K562 (cell line): ENCODE results near the gene PALM3. TPM values are rescaled to one million over a fixed set of nuclear protein-coding genes. Genes with fewer than 3 reads are reported as not detected.

ENCODE experiments used
- ATAC-seq: fragments of 200-7000 bp; cut with Tn5 transposase; 3 replicates; pipeline ENCODE4 v1.9.1; 2020; ENCODE audit warnings: moderate library complexity
- BruUV-seq: library from RNA; stranded (reverse); fragments of 400-500 nt; replicated peaks from 2 replicates; lab custom pipeline; 2021; lab: Mats Ljungman, UMichigan
- CTCF ChIA-PET: fragments of 300-600 bp; formaldehyde crosslinking; extraction: SDS; loops from one replicate; lab custom pipeline; 2021; ENCODE audit warnings: low intra/inter-chr PET ratio; lab: Yijun Ruan, JAX
- POLR2A ChIA-PET: fragments of 300-600, 350-650 bp; sonication (Branson Sonifier 250); formaldehyde crosslinking; extraction: SDS; loops from one replicate; lab custom pipeline; 2021; ENCODE audit warnings: antibody characterized with exemption, inconsistent platforms; lab: Yijun Ruan, JAX
- DNase-seq, 4 experiments: peaks; one replicate each; pipeline versions ENCODE4 v3.0.0 to v3.0.0-alpha.2; 2011 to 2018; ENCODE audit warnings: low spot score in 3 of 4, mixed read lengths in 3 of 4; ENCODE audit errors: extremely low read depth in 1 of 4
- FAIRE-seq: peaks from 2 replicates; lab custom pipeline; 2011; peaks lifted over from hg19 to GRCh38; lab: Jason Lieb, UNC
- H2AFZ ChIP-seq: 2 replicates; pipeline ENCODE4 v1.6.0; 2011; ENCODE audit warnings: low read depth, low read length, control low read depth, inconsistent platforms
- H3K27ac ChIP-seq: fragments of 200-600 bp; 3 replicates; pipeline ENCODE4 v1.8.0; 2011; ENCODE audit warnings: low read depth, mild to moderate bottlenecking, control low read depth, inconsistent platforms, low read length, moderate library complexity, mixed read lengths; ENCODE audit errors: extremely low read depth
- H3K27me3 ChIP-seq, 2 experiments: fragments of 300-600 bp in 1 of 2; 2 replicates in 1 of 2; 3 replicates in 1 of 2; pipeline versions ENCODE4 v1.6.0 to v1.8.0; 2011; ENCODE audit warnings: inconsistent platforms in 2 of 2, low read length in 2 of 2, mild to moderate bottlenecking in 1 of 2, mixed read lengths in 1 of 2, moderate library complexity in 1 of 2; ENCODE audit not compliant: control insufficient read depth in 2 of 2, insufficient read depth in 2 of 2
- H3K36me3 ChIP-seq: fragments of 300-600 bp; 3 replicates; pipeline ENCODE4 v1.8.0; 2011; ENCODE audit warnings: mild to moderate bottlenecking, low read length, inconsistent platforms; ENCODE audit not compliant: control insufficient read depth, insufficient read depth
- H3K4me1 ChIP-seq, 2 experiments: fragments of 200-600 bp in 1 of 2; replicated peaks in 1 of 2; 2 replicates in 1 of 2; 3 replicates in 1 of 2; pipeline versions ENCODE4 v1.5.1 to v1.8.0; 2011; ENCODE audit warnings: inconsistent platforms in 2 of 2, low read length in 2 of 2, mild to moderate bottlenecking in 1 of 2, mixed read lengths in 1 of 2, moderate library complexity in 1 of 2; ENCODE audit not compliant: control insufficient read depth in 2 of 2, insufficient read depth in 2 of 2
- H3K4me2 ChIP-seq: 2 replicates; pipeline ENCODE4 v1.6.1; 2011; ENCODE audit warnings: low read length, control low read depth, inconsistent platforms, mixed read lengths; ENCODE audit not compliant: insufficient read depth
- H3K4me3 ChIP-seq: fragments of 200-600 bp; sonication (generic), shearing (Covaris generic); 2 replicates; pipeline ENCODE4 v1.5.1; 2016; ENCODE audit warnings: control low read depth, inconsistent platforms
- H3K79me2 ChIP-seq: fragments of 200-600 bp; 3 replicates; pipeline ENCODE4 v1.8.0; 2011; ENCODE audit warnings: low read length, inconsistent platforms; ENCODE audit not compliant: control insufficient read depth, insufficient read depth
- H3K9ac ChIP-seq, 2 experiments: 2 replicates each; pipeline versions ENCODE4 v1.6.0 to v1.6.1; 2011; ENCODE audit warnings: low read depth in 2 of 2, low read length in 2 of 2, control low read depth in 1 of 2, inconsistent platforms in 1 of 2, mild to moderate bottlenecking in 1 of 2, mixed read lengths in 1 of 2; ENCODE audit not compliant: insufficient read depth in 1 of 2
- H3K9me1 ChIP-seq: one replicate; pipeline ENCODE4 v1.6.0; 2011; ENCODE audit warnings: inconsistent platforms, mild to moderate bottlenecking, low read length, moderate library complexity; ENCODE audit not compliant: control insufficient read depth, insufficient read depth
- H3K9me3 ChIP-seq: replicated peaks from 2 replicates; pipeline ENCODE4 v1.5.1; 2011; ENCODE audit warnings: low read depth, low read length, inconsistent platforms; ENCODE audit not compliant: control insufficient read depth, insufficient read depth
- H4K20me1 ChIP-seq: replicated peaks from 2 replicates; pipeline ENCODE4 v1.6.1; 2011; ENCODE audit warnings: low read length, inconsistent platforms, mixed read lengths; ENCODE audit not compliant: control insufficient read depth, insufficient read depth
- GABPB2 ChIP-seq: fragments of 250-450 bp; sonication (Bioruptor Pico); conservative IDR thresholded peaks from 2 replicates; pipeline ENCODE4 v1.5.1; 2021; ENCODE audit warnings: mild to moderate bottlenecking
- KAT7 ChIP-seq: sonication (generic); formaldehyde crosslinking; IDR thresholded peaks from 2 replicates; pipeline ENCODE4 v1.8.0; 2022; ENCODE audit warnings: missing genetic modification reagents, mild to moderate bottlenecking, borderline replicate concordance
- NKRF ChIP-seq: fragments of 450-650 bp; IDR thresholded peaks from 2 replicates; pipeline ENCODE4 v1.6.1; 2016; ENCODE audit warnings: borderline replicate concordance
- SIX5 ChIP-seq, 2 experiments: IDR thresholded peaks; 2 replicates each; pipeline ENCODE4 v1.6.1; 2011; ENCODE audit warnings: low read length in 2 of 2, borderline replicate concordance in 1 of 2, low read depth in 1 of 2, mild to moderate bottlenecking in 1 of 2, moderate library complexity in 1 of 2; ENCODE audit not compliant: insufficient read depth in 1 of 2
- SP2 ChIP-seq: IDR thresholded peaks from 2 replicates; pipeline ENCODE4 v1.6.1; 2011; ENCODE audit warnings: mild to moderate bottlenecking, low read depth, low read length, moderate library complexity; ENCODE audit not compliant: poor library complexity, severe bottlenecking; ENCODE audit errors: extremely low read depth
- TFAM ChIP-seq: fragments of 250-450 bp; sonication (Bioruptor Pico); conservative IDR thresholded peaks from 2 replicates; pipeline ENCODE4 v1.5.0; 2021; ENCODE audit warnings: mild to moderate bottlenecking, moderate library complexity
- THAP7 ChIP-seq: fragments of 250-450 bp; sonication (Bioruptor Pico); IDR thresholded peaks from 2 replicates; pipeline ENCODE4 v1.5.0; 2021
- ZBTB11 ChIP-seq, 3 experiments: fragments of 200-800 bp in 1 of 3; fragments of 250-450 bp in 1 of 3; fragments of 450-650 bp in 1 of 3; sonication (Bioruptor Pico) in 1 of 3; sonication (Bioruptor generic) in 1 of 3; formaldehyde crosslinking in 1 of 3; IDR thresholded peaks; 2 replicates each; pipeline versions ENCODE4 v1.6.1 to v1.8.0; 2016 to 2022; ENCODE audit warnings: mild to moderate bottlenecking in 2 of 3, missing genetic modification characterization in 2 of 3, missing compliant biosample characterization in 1 of 3, moderate library complexity in 1 of 3
- ZNF57 ChIP-seq: fragments of 450-650 bp; formaldehyde crosslinking; IDR thresholded peaks from 2 replicates; pipeline ENCODE4 v1.4.0; 2020; ENCODE audit warnings: mild to moderate bottlenecking, moderate library complexity
- ZNF586 ChIP-seq: fragments of 450-650 bp; formaldehyde crosslinking; conservative IDR thresholded peaks from 2 replicates; pipeline ENCODE4 v1.4.0; 2020; ENCODE audit warnings: mild to moderate bottlenecking, moderate library complexity
- ZNF79 ChIP-seq: fragments of 250-450 bp; sonication (Bioruptor Pico); IDR thresholded peaks from 2 replicates; pipeline ENCODE4 v1.4.0; 2020; ENCODE audit warnings: low read depth, mild to moderate bottlenecking, moderate library complexity
- WGBS: fragments of 100-300 bp; shearing (Covaris generic); methylation state at CpG from one replicate; pipeline ENCODE4 v1.1.6; 2016; ENCODE audit warnings: low coverage, mixed read lengths; ENCODE audit not compliant: insufficient coverage; ENCODE audit errors: missing lambda C conversion rate; 5-methylcytosine and 5-hydroxymethylcytosine counted together
- in situ Hi-C: fragments of 300-500 bp; cut with MboI; formaldehyde crosslinking; loops from 4 replicates; pipeline ENCODE4 v1.15.0; 2018; ENCODE audit warnings: inconsistent platforms, mixed read lengths
- intact Hi-C: fragments of 100-400 bp; cut with micrococcal nuclease; formaldehyde crosslinking; loops from 2 replicates; pipeline ENCODE4 v1.14.2; 2022
- polyA plus RNA-seq, 8 experiments: library from polyadenylated mRNA; depleted of rRNA in 4 of 8; stranded (reverse) in 5 of 8; unstranded in 3 of 8; fragments of >200 nt; fragmentation: Nextera tagmentation in 2 of 8; fragmentation: Illumina TruSeq in 1 of 8; extraction: Ambion mirVana in 2 of 8; extraction: Trizol in 1 of 8; gene quantifications; 2 replicates each; pipeline versions ENCODE4 v1.2.1 to v1.2.3, GENCODE V29; 2011 to 2014; ENCODE audit warnings: inconsistent platforms in 1 of 8, missing spikeins in 1 of 8
- total RNA-seq, 7 experiments: library from RNA; depleted of rRNA in 6 of 7; stranded (reverse); fragments of >200 nt in 6 of 7; fragmentation: Illumina TruSeq in 2 of 7; extraction: Trizol in 2 of 7; gene quantifications; 2 replicates each; pipeline versions ENCODE4 v1.2.1 to v1.2.3, GENCODE V29; 2011 to 2021; ENCODE audit warnings: low replicate concordance in 1 of 7

The PALM3 gene
- total and polyA plus RNA-seq, 9 of the 15 experiments (the other 6 are each of a cell fraction or from before 2014, with no cell fraction given): 0.07 to 9.3 (median 3.3) TPM

- TF ChIP-seq THAP7: no peak
- no peak for TF ChIP-seq SP2
- no peak for TF ChIP-seq ZNF79 (CRISPR knock-in tag)
Observed at GRCh38 chr19:14091081-14091812, 29.4 kb upstream of the PALM3 start (continued).

- Histone ChIP-seq H4K20me1 (no peaks in the 10 kb centered on the region), H2AFZ (peak within 1 kb of the TSS; percentile 90), H3K4me2 (peak within 1 kb of the TSS; percentile 96), H3K9me3 (peaks cover 10% of the 10 kb centered on the region), H3K27me3 (no peaks in the 10 kb centered on the region), H3K36me3 (peaks cover 22% of the 10 kb centered on the region; the same call in 2 of the 3 replicates), H3K9ac (peak within 1 kb of the TSS; percentile 87 to 95), H3K4me3 (peak within 1 kb of the TSS; percentile 94), H3K27ac (peak within 1 kb of the TSS; percentile 97), H3K79me2 (peaks cover 11% of the 10 kb centered on the region), H3K9me1 (no peaks in the 10 kb centered on the region), H3K4me1 (peaks cover 8 to 33% of the 10 kb centered on the region in 2 experiments; a peak in 3 of 5 replicates)
- WGBS: no CpG with 5 or more reads among the region's 65 CpGs
- FAIRE-seq: no peak
- in situ Hi-C loops (no loop called here), intact Hi-C loops (loop anchor here (2.0 kb wide), 1 partner anchor 46 kb away; the partner anchor contains the start of gene ASF1B)
- ATAC-seq: peak; percentile 60
- CTCF ChIA-PET: interaction anchor here (0.6 kb wide), 1 partner anchor 75 kb away, joined by 3 read pairs; no protein-coding TSS in a partner anchor
- BruUV-seq: no TSS peak
- DNase-seq: peak; percentile 87 to 96 (median 90)
- POLR2A ChIA-PET: no interaction called here
- TF ChIP-seq TFAM (no peak), SIX5 (IDR thresholded peaks at IDR 0.05; ENCODE audit: borderline replicate concordance in 1 of 2, insufficient read depth in 1 of 2, low read depth in 1 of 2, low read length in 2 of 2) (no peak), ZBTB11 (CRISPR knock-in tag; IDR thresholded peaks at IDR 0.05) (peak in 1 of 3 experiments; percentile 63; a peak in 2 of 6 replicates), NKRF (no peak), KAT7 (CRISPR knock-in tag) (no peak), ZNF586 (CRISPR knock-in tag) (no peak), GABPB2 (CRISPR knock-in tag) (no peak), ZNF57 (CRISPR knock-in tag) (no peak)
Observed at GRCh38 chr19:14090509-14091080, 28.7 kb upstream of the PALM3 start, which contains the start of gene SAMD1. Gene SAMD1, minus strand, starts transcription at chr19:14090751.
